HepG2 (cell line): Measurements from ENCODE around the gene SEC14L1. TPM values are rescaled to one million over a fixed set of nuclear protein-coding genes. Genes with fewer than 3 reads are reported as not detected.

Source experiments
- ATAC-seq: fragments of 200-7000 bp; cut with Tn5 transposase; 3 replicates; pipeline ENCODE4 v1.9.1; 2020; ENCODE audit warnings: mild to moderate bottlenecking, moderate library complexity
- BruUV-seq: library from RNA; stranded (reverse); fragments of 400-500 nt; replicated peaks from 2 replicates; lab custom pipeline; 2021; lab: Mats Ljungman, UMichigan
- CTCF ChIA-PET: fragments of 300-600 bp; formaldehyde crosslinking; extraction: SDS; loops from one replicate; lab custom pipeline; 2021; ENCODE audit warnings: low total read pairs, inconsistent platforms, low intra/inter-chr PET ratio; lab: Yijun Ruan, JAX
- POLR2A ChIA-PET: fragments of 350-600 bp; sonication (Branson Sonifier 250); formaldehyde crosslinking; loops from one replicate; lab custom pipeline; 2020; ENCODE audit warnings: antibody characterized with exemption, inconsistent platforms; lab: Yijun Ruan, JAX
- DNase-seq: peaks from one replicate; pipeline ENCODE4 v3.0.0-alpha.2; 2015; ENCODE audit warnings: low spot score
- FAIRE-seq: peaks from 3 replicates; lab custom pipeline; 2011; peaks lifted over from hg19 to GRCh38; lab: Jason Lieb, UNC
- H2AFZ ChIP-seq: one replicate; pipeline ENCODE4 v1.6.1; 2011; ENCODE audit warnings: low read length, inconsistent platforms
- H3K27ac ChIP-seq: fragments of 300-600 bp; 3 replicates; pipeline ENCODE4 v1.8.0; 2011; ENCODE audit warnings: mixed run types, mild to moderate bottlenecking, mixed read lengths, low read length, inconsistent platforms; ENCODE audit not compliant: insufficient read depth; ENCODE audit errors: extremely low read length
- H3K27me3 ChIP-seq, 2 experiments: fragments of 200-600 bp in 1 of 2; 2 replicates in 1 of 2; 3 replicates in 1 of 2; pipeline versions ENCODE4 v1.6.0 to v1.8.0; 2011; ENCODE audit warnings: low read length in 2 of 2, mild to moderate bottlenecking in 2 of 2, moderate library complexity in 2 of 2, inconsistent platforms in 1 of 2; ENCODE audit not compliant: insufficient read depth in 2 of 2, control insufficient read depth in 1 of 2
- H3K36me3 ChIP-seq, 2 experiments: fragments of 200-600 bp in 1 of 2; replicated peaks in 1 of 2; 2 replicates in 1 of 2; 3 replicates in 1 of 2; pipeline versions ENCODE4 v1.5.1 to v1.8.0; 2011; ENCODE audit warnings: low read length in 2 of 2, inconsistent platforms in 1 of 2; ENCODE audit not compliant: insufficient read depth in 2 of 2, control insufficient read depth in 1 of 2
- H3K4me1 ChIP-seq: 2 replicates; pipeline ENCODE4 v1.5.1; 2012; ENCODE audit warnings: low read length, inconsistent platforms; ENCODE audit not compliant: insufficient read depth
- H3K4me2 ChIP-seq: 2 replicates; pipeline ENCODE4 v1.6.0; 2011; ENCODE audit warnings: low read depth, low read length, inconsistent platforms
- H3K4me3 ChIP-seq, 3 experiments: fragments of 200-600 bp in 1 of 3; sonication (generic), shearing (Covaris generic) in 1 of 3; replicated peaks in 1 of 3; 2 replicates each; pipeline ENCODE4 v1.5.1; 2011 to 2016; ENCODE audit warnings: low read length in 3 of 3, inconsistent platforms in 2 of 3, low read depth in 2 of 3, mild to moderate bottlenecking in 2 of 3, control low read depth in 1 of 3, mixed read lengths in 1 of 3; ENCODE audit not compliant: insufficient read depth in 1 of 3
- H3K79me2 ChIP-seq: one replicate; pipeline ENCODE4 v1.6.1; 2011; ENCODE audit warnings: low read length, inconsistent platforms; ENCODE audit not compliant: insufficient read depth
- H3K9ac ChIP-seq: 2 replicates; pipeline ENCODE4 v1.6.0; 2011; ENCODE audit warnings: mild to moderate bottlenecking, low read depth, low read length, inconsistent platforms; ENCODE audit not compliant: insufficient read depth
- H3K9me3 ChIP-seq: 2 replicates; pipeline ENCODE4 v1.5.1; 2012; ENCODE audit warnings: mild to moderate bottlenecking, low read length
- H4K20me1 ChIP-seq: 2 replicates; pipeline ENCODE4 v1.6.0; 2011; ENCODE audit warnings: inconsistent platforms, mild to moderate bottlenecking, low read length, moderate library complexity; ENCODE audit not compliant: insufficient read depth
- ETV5 ChIP-seq: IDR thresholded peaks from 2 replicates; pipeline ENCODE4 v1.6.1; 2018; ENCODE audit warnings: missing biosample characterization, missing genetic modification reagents, inconsistent platforms, borderline replicate concordance
- RXRB ChIP-seq: IDR thresholded peaks from 2 replicates; pipeline ENCODE4 v1.6.1; 2016; ENCODE audit warnings: borderline replicate concordance, missing genetic modification reagents, missing compliant biosample characterization
- SOX13 ChIP-seq, 3 experiments: fragments of 450-650 bp in 1 of 3; sonication (generic) in 1 of 3; formaldehyde crosslinking in 1 of 3; IDR thresholded peaks in 2 of 3; conservative IDR thresholded peaks in 1 of 3; 2 replicates each; pipeline versions ENCODE4 v1.5.0 to v1.6.1; 2016 to 2020; ENCODE audit warnings: antibody characterized with exemption in 1 of 3, mild to moderate bottlenecking in 1 of 3, missing compliant biosample characterization in 1 of 3, missing genetic modification reagents in 1 of 3, moderate library complexity in 1 of 3
- SOX5 ChIP-seq: IDR thresholded peaks from 2 replicates; pipeline ENCODE4 v1.6.1; 2016; ENCODE audit warnings: borderline replicate concordance
- ZNF580 ChIP-seq: IDR thresholded peaks from 2 replicates; pipeline ENCODE4 v1.6.1; 2016; ENCODE audit warnings: low read depth, borderline replicate concordance
- ZNF883 ChIP-seq: sonication (generic); formaldehyde crosslinking; IDR thresholded peaks from 2 replicates; pipeline ENCODE4 v1.5.1; 2020; ENCODE audit warnings: mild to moderate bottlenecking, missing genetic modification reagents; ENCODE audit errors: not compliant biosample characterization
- WGBS: methylation state at CpG from one replicate; pipeline ENCODE4 v1.1.6; 2017; ENCODE audit warnings: low lambda C conversion rate; 5-methylcytosine and 5-hydroxymethylcytosine counted together
- in situ Hi-C: cut with HindIII; loops from 2 replicates; pipeline ENCODE4 v1.10.0; 2017; ENCODE audit warnings: low pct_unique_long_range_greater_than_20kb; ENCODE audit not compliant: extremely low pct_ligation_motif_present
- intact Hi-C: fragments of 100-400 bp; cut with micrococcal nuclease; formaldehyde crosslinking; loops from one replicate; pipeline ENCODE4 v1.10.0; 2022; ENCODE audit not compliant: unreplicated experiment
- polyA plus RNA-seq, 8 experiments: library from polyadenylated mRNA; depleted of rRNA in 3 of 8; stranded (reverse) in 7 of 8; unstranded in 1 of 8; fragments of >200 nt; fragmentation: Illumina TruSeq in 4 of 8; extraction: Trizol in 4 of 8; gene quantifications; 2 replicates each; pipeline versions ENCODE4 v1.2.1 to v1.2.3, GENCODE V29; 2011 to 2016; ENCODE audit warnings: low read depth in 4 of 8, missing spikeins in 1 of 8, mixed read lengths in 1 of 8; ENCODE audit not compliant: insufficient read depth in 1 of 8
- total RNA-seq, 5 experiments: library from RNA; depleted of rRNA; stranded (reverse); fragments of >200 nt; fragmentation: Illumina TruSeq; extraction: Trizol; gene quantifications; 2 replicates each; pipeline ENCODE4 v1.2.3, GENCODE V29; 2016; ENCODE audit warnings: low read depth in 1 of 5
- TF ChIP-seq, protein P1 (sequence below): sonication (generic); formaldehyde crosslinking; IDR thresholded peaks from 2 replicates; pipeline ENCODE4 v1.4.0; 2020; ENCODE audit warnings: missing genetic modification reagents, borderline replicate concordance

SEC14L1 gene
- total and polyA plus RNA-seq, 2 of the 13 experiments (the other 11 are each of a cell fraction or from before 2014, with no cell fraction given): 26.3 to 43.9 TPM

- no TSS peak for BruUV-seq
- H3K4me1 ChIP-seq: peaks cover 77% of the 10 kb centered on the region
- DNase-seq (no peak), FAIRE-seq (no peak), ATAC-seq (no peak)
- H3K36me3 ChIP-seq: no peaks in the 10 kb centered on the region
- WGBS: 71% methylated on average over 7 of the region's 7 CpGs
- H3K27me3 ChIP-seq: no peaks in the 10 kb centered on the region
- intact Hi-C loops: no loop called here
- no peaks in the 10 kb centered on the region for H3K79me2 ChIP-seq
- in situ Hi-C loops: no loop called here
- CTCF ChIA-PET: no interaction called here
- H4K20me1 ChIP-seq: no peaks in the 10 kb centered on the region
- peak; percentile 57; the same call in 1 of the 2 replicates for TF ChIP-seq ETV5
- TF ChIP-seq ZNF580: no peak
- no peak for TF ChIP-seq ZNF883 (CRISPR knock-in tag)
- TF ChIP-seq RXRB (CRISPR knock-in tag): peak; percentile 19; the same call in 1 of the 2 replicates
- no peak for TF ChIP-seq SOX13 (IDR thresholded peaks at IDR 0.05)
- peak in 1 of 2 experiments; percentile 54; a peak in 1 of 4 replicates for TF ChIP-seq SOX13 (CRISPR knock-in tag; conservative IDR thresholded peaks at IDR 0.05 in 1 of 2, IDR thresholded peaks at IDR 0.05 in 1 of 2)
- peak; percentile 25; the same call in 1 of the 2 replicates for TF ChIP-seq SOX5 (CRISPR knock-in tag)
- TF ChIP-seq, protein P1, sequence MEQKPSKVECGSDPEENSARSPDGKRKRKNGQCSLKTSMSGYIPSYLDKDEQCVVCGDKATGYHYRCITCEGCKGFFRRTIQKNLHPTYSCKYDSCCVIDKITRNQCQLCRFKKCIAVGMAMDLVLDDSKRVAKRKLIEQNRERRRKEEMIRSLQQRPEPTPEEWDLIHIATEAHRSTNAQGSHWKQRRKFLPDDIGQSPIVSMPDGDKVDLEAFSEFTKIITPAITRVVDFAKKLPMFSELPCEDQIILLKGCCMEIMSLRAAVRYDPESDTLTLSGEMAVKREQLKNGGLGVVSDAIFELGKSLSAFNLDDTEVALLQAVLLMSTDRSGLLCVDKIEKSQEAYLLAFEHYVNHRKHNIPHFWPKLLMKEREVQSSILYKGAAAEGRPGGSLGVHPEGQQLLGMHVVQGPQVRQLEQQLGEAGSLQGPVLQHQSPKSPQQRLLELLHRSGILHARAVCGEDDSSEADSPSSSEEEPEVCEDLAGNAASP (CRISPR knock-in tag): peak; percentile 53; the same call in 1 of the 2 replicates
- no peak overlapping the region for H3K9ac ChIP-seq
- no peaks in the 10 kb centered on the region for H3K9me3 ChIP-seq
- POLR2A ChIA-PET: interaction anchor here (1.0 to 1.4 kb wide), 4 partner anchors 10 to 98 kb away, joined by 3 to 4 read pairs (median 4); partner anchors contain the start of gene SEC14L1
- H3K4me3 ChIP-seq: no peak overlapping the region
- H3K27ac ChIP-seq: peak overlapping the region; percentile 43
- H2AFZ ChIP-seq: no peak overlapping the region
- H3K4me2 ChIP-seq: no peak overlapping the region; the same call in 1 of the 2 replicates
Measured at GRCh38 chr17:77109764-77110359, 30.9 kb upstream of the SEC14L1 start.
